Gastroesophageal sphincter (tissue), 3 donors: ENCODE data around the gene AP3B2.

Experiments
- POLR2A ChIP-seq, 2 donors: fragments of 450-650 bp; IDR thresholded peaks; one replicate each; pipeline ENCODE4 v1.6.1; 2017; ENCODE audit warnings: antibody characterized with exemption in 2 of 2, mild to moderate bottlenecking in 2 of 2, moderate library complexity in 1 of 2
- TF ChIP-seq, protein P1 (sequence below), 4 experiments: fragments of 200-600 bp in 2 of 4; fragments of 450-650 bp in 2 of 4; sonication (generic) in 1 of 4; IDR thresholded peaks; one replicate each; pipeline ENCODE4 v1.5.1; 2017 to 2019; ENCODE audit warnings: antibody characterized with exemption in 4 of 4, mild to moderate bottlenecking in 2 of 4, moderate library complexity in 2 of 4

DNA sequence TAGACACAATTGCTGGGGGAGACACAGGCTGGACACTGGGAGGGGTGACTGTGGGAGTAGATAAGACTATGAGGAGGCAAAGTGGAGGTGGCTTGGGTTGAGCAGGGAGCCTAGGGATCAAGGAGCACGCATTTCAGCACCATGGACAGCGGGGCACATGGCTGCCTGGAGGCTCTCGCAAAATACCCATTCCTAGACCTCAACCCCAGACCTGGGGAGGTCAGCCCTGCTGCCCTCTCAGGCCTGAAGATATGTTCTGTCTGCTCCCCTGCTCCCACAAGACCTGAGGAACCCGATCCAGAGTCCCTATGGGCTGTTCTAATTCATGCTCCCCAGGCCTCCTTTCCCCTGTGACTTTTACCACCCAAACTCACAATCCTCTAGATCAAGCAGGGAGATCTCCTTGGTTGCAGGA, 46.5 kb downstream of the AP3B2 start:
- TF ChIP-seq, protein P1, sequence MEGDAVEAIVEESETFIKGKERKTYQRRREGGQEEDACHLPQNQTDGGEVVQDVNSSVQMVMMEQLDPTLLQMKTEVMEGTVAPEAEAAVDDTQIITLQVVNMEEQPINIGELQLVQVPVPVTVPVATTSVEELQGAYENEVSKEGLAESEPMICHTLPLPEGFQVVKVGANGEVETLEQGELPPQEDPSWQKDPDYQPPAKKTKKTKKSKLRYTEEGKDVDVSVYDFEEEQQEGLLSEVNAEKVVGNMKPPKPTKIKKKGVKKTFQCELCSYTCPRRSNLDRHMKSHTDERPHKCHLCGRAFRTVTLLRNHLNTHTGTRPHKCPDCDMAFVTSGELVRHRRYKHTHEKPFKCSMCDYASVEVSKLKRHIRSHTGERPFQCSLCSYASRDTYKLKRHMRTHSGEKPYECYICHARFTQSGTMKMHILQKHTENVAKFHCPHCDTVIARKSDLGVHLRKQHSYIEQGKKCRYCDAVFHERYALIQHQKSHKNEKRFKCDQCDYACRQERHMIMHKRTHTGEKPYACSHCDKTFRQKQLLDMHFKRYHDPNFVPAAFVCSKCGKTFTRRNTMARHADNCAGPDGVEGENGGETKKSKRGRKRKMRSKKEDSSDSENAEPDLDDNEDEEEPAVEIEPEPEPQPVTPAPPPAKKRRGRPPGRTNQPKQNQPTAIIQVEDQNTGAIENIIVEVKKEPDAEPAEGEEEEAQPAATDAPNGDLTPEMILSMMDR (IDR thresholded peaks at IDR 0.05), result no peak
- TF ChIP-seq POLR2A (IDR thresholded peaks at IDR 0.05), result no peak
